GM21526 (cell line): Measurements from ENCODE around the gene AHDC1.

Experiments
- ATAC-seq: cut with Tn5 transposase; IDR thresholded peaks from one replicate; pipeline ENCODE4 v1.9.1; 2021; ENCODE audit warnings: moderate library complexity; ENCODE audit not compliant: unreplicated experiment, low FRiP score

The AHDC1 gene

GRCh38 chr1:27522432-27523336 is 81.3 kb downstream of the AHDC1 start:
- ATAC-seq = no peak

DNA sequence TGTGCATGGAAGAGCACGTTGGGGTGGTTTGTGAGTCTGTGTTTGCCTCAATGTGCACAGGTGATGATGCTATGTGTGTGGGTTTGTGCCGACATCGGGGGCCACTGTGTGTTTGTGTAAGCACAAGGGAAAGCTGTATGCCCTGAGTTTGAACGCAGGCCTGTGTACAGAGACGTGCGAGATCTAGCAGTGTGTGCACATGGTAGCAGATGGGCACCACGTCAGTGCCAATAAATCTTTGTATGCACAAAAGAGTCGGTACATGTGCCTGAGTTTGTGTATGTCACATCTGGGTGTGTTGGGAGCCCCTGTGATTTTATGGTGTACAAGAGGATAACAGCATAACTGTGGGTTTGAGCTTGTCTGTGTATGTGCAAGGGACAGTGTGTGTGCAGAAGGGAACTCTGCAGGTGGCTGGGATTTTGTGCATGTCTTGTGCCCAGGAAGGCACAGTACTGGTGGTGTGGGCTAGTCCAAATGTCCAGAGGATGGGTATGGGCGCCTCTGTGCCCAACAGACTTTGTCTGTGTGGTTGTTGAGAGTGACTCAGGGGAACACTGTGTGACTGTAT is 82.0 kb downstream of the AHDC1 start:
- no peak for ATAC-seq

- ATAC-seq = no peak
Observed at GRCh38 chr1:27521336-27521831, 82.6 kb downstream of the AHDC1 start.

GRCh38 chr1:27520651-27521050 is 83.3 kb downstream of the AHDC1 start:
- ATAC-seq = no peak

DNA sequence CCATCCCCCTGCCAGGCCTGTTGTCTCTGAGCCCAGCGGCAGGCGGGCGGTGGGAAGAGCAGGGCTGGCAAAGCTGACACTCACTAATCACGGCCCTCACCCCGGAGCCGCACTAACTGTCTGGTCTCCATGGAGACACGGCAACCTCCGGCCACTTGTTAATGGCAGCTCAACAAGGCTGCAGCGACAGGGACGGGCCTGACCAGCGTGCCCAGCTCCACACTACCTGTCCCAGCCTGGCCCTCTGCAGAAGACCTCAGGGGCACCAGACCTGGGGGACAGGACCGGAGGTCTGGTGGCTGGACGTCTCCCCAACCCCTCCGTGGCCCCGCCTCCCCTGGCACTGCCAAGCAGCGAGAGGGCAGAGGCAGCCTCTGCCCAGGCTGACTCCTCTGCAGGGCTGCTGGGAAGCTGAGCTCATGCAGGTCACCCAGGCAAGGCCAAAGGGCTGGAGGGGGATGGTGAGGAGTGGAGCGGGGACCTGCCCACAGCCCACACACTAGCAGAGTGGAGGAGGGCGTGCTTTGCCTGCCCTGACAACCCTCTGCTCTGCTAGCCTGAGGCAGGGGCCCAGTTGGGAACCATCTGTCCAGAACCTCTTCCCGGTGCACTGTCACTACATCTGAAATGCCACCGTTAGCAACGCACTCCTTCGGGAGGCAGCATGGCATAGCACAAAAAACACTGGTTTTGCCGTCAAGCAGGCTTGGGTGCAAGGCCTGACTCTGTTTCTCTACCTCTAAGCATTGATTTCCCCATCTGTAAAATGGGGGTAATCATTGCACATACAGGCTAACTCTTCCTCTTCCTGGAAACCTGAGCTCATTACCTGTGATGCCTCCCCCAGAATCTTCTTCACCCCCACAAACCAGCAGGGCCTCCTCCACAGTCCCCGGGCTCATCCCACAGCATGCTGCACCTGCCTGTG is 84.3 kb downstream of the AHDC1 start:
- no peak for ATAC-seq

DNA sequence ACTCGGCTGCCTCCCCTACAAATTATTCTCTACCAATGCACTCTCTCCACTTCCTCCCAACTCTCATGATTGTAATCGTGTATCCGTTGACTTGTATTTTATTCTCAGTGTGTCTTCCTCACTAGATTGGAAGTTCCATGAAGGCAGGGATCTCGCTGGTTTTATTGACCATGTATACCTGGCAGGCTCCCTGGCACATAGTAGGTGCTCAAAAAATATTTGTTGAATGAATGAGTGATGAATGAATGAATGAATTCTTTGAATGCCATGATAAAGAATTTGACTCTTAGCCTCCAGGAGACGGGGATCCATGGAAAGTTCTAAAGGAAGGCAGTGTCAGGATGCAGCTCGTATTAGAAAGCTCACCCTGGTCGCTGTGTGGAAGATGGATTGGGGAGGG is 85.1 kb downstream of the AHDC1 start:
- ATAC-seq = no peak

GRCh38 chr1:27517907-27518718 is 85.8 kb downstream of the AHDC1 start:
- ATAC-seq = no peak

DNA sequence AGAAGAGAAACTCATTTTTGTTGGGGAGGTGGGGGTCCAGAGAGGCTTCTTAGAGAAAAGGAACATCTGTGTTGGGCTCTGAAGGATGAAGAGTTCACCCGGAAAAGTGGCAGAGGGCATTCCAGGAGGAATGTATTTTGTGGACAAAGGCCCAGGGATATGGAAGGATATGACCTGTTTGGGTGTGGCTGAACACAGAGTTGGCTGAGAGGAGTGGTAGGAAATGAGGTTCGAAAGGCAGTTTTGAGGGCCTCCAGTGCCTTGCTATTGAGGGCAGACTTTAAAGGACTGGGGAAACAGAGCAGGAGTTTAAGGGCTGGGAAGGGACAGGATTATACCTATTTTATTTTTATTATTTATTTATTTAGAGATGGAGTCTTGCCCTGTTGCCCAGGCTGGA is 86.6 kb downstream of the AHDC1 start:
- no peak for ATAC-seq

DNA sequence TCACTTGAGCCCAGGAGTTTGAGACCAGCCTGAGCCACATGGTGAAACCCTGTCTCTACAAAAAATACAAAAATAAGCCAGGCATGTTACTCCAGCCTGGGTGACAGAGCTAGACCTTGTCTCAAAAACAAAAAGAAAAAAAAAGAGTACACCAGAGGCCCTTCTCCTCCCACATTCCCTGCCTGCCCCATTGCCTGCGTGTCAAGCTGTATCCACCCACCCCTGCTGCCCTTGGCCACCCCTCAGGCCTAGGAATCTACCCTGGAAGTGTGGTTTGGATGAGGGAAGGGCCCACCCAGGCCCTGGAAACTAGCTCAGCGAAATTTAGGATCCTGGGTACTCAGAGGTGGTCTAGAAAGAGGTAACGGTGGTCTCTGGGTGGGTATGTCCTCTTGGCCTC is 88.3 kb downstream of the AHDC1 start:
- no peak for ATAC-seq

DNA sequence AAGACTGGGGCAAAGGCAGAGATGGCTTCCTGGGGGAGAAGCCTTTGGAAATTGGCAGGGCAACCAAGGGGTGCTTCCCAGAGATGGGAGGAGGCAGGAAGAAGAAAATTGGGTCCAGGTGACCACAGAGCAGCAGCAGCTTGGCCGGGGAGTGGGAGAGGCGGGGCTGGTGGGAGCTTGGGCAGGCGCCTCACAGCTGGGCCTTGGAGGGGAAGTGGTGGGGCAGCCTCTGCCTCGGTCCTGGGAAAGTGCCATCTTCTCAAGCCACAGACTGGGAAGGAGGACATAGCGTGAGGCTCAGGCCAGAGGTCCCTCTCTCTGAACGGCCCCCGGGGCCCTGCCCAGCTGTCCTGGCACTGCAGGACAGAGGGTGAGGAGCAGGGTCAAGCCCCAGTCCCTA is 90.0 kb downstream of the AHDC1 start:
- ATAC-seq = no peak

- ATAC-seq = no peak
Observed at GRCh38 chr1:27513528-27513927, 90.4 kb downstream of the AHDC1 start.

DNA sequence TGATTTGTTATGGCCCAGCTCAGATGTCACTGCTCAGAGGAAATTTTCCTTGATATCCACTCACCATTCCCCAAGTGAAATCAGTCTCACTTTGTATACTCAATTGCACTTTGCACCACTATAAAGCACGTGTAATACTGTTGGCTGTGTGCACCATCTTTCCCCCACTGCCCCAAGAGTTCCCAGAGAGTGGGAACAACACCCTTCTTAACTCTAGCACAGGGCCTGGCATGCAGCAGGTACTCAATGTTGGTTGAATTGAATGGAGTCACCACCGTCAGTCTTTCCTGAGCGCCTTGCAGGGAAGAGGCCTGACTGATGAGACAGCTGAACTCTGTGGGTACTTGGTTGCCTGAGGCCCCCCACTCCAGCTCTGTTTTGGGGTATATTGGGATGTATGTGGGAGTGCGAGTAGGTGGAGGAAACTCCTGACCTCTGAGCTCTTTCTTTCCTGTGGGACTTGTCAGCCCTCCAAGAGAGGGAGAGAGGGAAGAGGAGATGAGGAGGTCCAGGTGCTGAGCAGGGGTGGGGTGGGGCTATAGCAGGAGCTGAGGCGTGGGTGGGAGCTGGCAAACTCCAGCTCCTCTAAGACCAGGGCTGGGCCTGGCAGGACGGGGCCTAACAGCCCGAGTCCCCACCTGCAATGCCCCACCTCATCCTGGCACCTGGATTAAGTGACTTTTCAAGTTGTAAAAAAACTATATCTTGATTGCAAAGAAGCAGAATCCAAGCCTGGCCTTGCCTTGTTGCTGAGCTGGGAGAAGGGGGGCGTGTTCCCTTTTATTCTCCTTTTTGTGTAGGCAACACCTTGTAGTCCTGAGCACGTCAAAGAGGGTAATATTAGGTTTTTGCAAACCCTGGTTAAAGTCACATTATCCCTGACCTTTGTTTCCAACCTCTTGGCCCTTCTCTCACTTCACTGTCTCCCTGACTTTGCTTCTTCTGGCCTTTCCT is 94.5 kb downstream of the AHDC1 start:
- no peak for ATAC-seq

GRCh38 chr1:27507960-27508665 is 95.8 kb downstream of the AHDC1 start:
- ATAC-seq = no peak

DNA sequence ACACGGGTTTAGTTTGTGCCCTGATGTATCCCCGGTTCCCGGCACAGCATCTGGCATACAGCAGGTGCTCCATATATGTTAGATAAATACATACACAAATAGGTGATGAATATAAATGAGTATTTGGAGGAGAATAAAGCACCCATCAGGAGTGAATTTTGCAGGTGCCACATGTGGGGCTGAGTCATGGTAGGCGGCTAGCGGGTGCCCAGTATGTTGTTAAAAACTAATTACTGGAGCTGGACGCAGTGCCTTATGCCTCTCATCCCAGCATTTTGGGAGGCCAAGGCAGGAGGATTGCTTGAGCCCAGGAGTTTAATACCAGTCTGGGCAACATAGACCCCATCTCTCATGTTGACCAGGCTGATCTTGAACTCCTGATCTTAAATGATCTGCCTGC is 97.2 kb downstream of the AHDC1 start:
- ATAC-seq = no peak

- ATAC-seq = no peak
Observed at GRCh38 chr1:27505420-27505680, 98.6 kb downstream of the AHDC1 start.

DNA sequence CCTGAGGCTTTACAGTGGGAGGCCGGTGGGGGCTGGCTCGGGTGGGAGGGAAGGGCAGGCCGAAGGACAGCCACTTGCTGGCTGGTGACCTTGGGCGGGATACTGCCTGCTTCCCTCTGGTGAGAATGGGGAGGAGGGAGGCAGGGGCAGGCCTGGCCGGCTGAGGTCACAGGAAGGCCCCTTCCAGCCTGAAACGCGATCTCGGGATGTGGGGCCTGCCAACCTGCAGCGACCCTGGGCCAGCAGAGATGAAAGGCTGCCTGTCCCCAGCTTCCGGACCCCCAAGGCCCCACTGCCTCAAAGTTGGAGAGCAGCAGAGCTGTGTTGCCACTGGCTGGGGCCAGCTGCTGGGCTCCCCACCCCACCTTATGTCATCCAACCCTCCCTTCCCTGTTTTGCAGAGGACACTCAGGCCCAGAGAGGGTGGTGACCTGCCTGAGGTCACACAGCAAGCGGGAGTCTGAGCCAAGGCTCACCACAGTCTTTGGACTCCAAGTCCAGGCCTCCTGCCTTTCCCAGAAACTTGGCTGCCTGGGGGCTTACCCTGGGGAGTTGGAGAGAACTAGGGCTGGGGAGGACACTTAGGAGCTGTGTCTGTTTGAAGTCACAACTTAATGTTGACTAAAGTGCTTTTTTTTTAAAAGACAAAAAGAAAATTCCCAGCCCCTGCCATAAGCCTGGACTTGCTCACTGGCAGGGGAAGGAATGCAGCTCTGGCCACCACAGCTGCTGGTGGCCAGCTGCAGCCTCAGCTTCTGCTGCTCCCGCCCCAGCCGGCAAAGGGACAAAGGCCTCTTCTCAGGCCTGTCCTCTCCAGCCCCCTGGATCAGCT is 99.1 kb downstream of the AHDC1 start:
- ATAC-seq = no peak

DNA sequence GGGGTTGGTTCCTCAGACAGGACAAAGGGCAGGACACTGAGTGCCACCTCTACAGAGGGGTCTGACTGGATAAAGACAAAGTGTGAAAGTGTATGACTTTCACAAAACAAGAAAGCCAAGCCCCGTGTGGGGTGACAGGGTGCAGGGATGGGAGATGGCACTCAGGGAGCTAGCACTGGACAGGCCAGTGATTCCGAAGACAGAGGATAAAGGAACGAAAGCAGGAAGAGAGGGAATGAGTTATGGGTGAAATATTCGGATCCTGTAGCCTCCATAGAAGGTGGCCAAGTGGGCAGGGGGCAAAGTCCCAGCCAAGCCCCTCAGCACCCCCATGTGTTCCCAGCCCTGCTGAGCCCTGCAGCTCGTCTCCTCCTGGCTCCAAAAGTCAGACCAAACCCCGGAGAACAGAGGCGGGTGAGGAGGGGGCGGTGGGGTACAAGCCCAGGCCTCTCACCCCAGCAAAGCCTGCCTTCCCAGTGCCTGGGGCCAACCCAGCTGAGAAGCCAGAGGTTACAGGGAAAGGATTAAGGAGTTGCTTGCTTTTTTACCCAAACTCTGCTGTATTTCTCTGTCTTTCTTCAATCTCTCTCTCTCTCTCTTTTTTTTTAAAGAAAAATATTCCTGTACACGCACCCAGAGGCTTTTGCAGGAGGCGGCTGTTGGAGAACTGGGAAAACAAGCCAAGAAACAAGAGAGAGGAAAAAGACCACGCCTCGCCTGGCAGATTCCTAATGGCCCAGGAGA is 99.9 kb downstream of the AHDC1 start:
- no peak for ATAC-seq
